Thyroid gland (tissue), 4 donors: ENCODE measurements around the gene PHF19. TPM values are rescaled to one million over a fixed set of nuclear protein-coding genes. Genes with fewer than 3 reads are reported as not detected.

Source experiments
- DNase-seq, 2 donors: peaks; one replicate each; pipeline ENCODE4 v3.0.0-alpha.2; 2019
- H3K27ac ChIP-seq, 3 donors: fragments of 200-600 bp; sonication (generic); 1 replicate in 2 of 3; 2 replicates in 1 of 3; pipeline ENCODE4 v1.5.1; 2016 to 2019; ENCODE audit warnings: mild to moderate bottlenecking in 1 of 3, moderate library complexity in 1 of 3
- H3K27me3 ChIP-seq: fragments of 200-600 bp; sonication (generic); one replicate; pipeline ENCODE4 v1.5.1; 2019
- H3K36me3 ChIP-seq, 2 donors: fragments of 200-600 bp; sonication (generic); one replicate each; pipeline ENCODE4 v1.5.1; 2016 to 2019
- H3K4me1 ChIP-seq, 2 donors: fragments of 200-600 bp; sonication (generic); one replicate each; pipeline ENCODE4 v1.5.1; 2017 to 2019
- H3K4me3 ChIP-seq, 3 donors: fragments of 200-600 bp; sonication (generic); replicated peaks in 1 of 3; 1 replicate in 2 of 3; 2 replicates in 1 of 3; pipeline ENCODE4 v1.5.1; 2016; ENCODE audit warnings: mild to moderate bottlenecking in 1 of 3
- H3K9me3 ChIP-seq: fragments of 200-600 bp; sonication (generic); one replicate; pipeline ENCODE4 v1.5.1; 2017
- POLR2A ChIP-seq, 2 donors: fragments of 450-650 bp; IDR thresholded peaks; one replicate each; pipeline ENCODE4 v1.6.1; 2017; ENCODE audit warnings: antibody characterized with exemption in 2 of 2, mild to moderate bottlenecking in 2 of 2, moderate library complexity in 1 of 2
- WGBS, 2 donors: methylation state at CpG; one replicate each; pipeline ENCODE4 v1.1.5; 2017; 5-methylcytosine and 5-hydroxymethylcytosine counted together
- intact Hi-C: fragments of 100-400 bp; cut with DNase I; formaldehyde crosslinking; loops from one replicate; pipeline ENCODE4 v1.15.1; 2023
- total RNA-seq, 4 donors: library from RNA; depleted of rRNA; stranded (reverse); fragments of >200 nt; gene quantifications; one replicate each; pipeline ENCODE4 v1.2.3, GENCODE V29; 2016
- TF ChIP-seq, protein P1 (sequence below), 6 experiments: fragments of 200-600 bp in 3 of 6; fragments of 450-650 bp in 3 of 6; sonication (generic) in 3 of 6; IDR thresholded peaks; one replicate each; pipeline ENCODE4 v1.5.1; 2016 to 2019; ENCODE audit warnings: antibody characterized with exemption in 6 of 6, mild to moderate bottlenecking in 2 of 6, inconsistent platforms in 1 of 6, moderate library complexity in 1 of 6

The PHF19 gene
- total RNA-seq, 4 donors from 2014 or later = 10.8 to 24.1 (median 13.1) TPM

DNA sequence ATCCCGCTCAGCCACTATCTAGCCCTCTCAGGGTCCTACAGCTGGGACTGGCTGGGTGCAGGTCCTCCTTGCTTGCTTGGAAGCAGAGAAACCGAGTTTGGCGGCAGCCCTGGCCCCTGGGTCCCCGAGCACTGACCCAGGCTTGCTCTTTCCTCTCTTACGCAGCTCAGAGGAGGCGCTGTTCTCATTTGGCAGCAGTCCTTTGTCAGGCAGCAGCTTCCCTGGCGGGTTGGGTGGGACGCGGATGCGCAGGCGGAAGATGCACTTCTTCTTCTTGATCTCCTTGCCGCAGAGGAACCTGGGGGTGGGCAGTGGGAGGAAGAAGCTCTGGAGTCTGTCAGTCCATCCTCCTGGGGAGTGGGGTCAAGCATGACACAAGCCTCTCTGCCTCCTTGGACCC is 14.5 kb downstream of the PHF19 start:
- Histone ChIP-seq H3K36me3 (no peaks in the 10 kb centered on the region), H3K4me3 (no peak overlapping the region), H3K9me3 (no peaks in the 10 kb centered on the region), H3K27me3 (no peaks in the 10 kb centered on the region), H3K4me1 (no peaks in the 10 kb centered on the region), H3K27ac (no peak overlapping the region)
- TF ChIP-seq, protein P1, sequence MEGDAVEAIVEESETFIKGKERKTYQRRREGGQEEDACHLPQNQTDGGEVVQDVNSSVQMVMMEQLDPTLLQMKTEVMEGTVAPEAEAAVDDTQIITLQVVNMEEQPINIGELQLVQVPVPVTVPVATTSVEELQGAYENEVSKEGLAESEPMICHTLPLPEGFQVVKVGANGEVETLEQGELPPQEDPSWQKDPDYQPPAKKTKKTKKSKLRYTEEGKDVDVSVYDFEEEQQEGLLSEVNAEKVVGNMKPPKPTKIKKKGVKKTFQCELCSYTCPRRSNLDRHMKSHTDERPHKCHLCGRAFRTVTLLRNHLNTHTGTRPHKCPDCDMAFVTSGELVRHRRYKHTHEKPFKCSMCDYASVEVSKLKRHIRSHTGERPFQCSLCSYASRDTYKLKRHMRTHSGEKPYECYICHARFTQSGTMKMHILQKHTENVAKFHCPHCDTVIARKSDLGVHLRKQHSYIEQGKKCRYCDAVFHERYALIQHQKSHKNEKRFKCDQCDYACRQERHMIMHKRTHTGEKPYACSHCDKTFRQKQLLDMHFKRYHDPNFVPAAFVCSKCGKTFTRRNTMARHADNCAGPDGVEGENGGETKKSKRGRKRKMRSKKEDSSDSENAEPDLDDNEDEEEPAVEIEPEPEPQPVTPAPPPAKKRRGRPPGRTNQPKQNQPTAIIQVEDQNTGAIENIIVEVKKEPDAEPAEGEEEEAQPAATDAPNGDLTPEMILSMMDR (IDR thresholded peaks at IDR 0.05) = no peak
- no peak for TF ChIP-seq POLR2A (IDR thresholded peaks at IDR 0.05)
- intact Hi-C loops = no loop called here
- DNase-seq = no peak
- WGBS, 2 donors = 89 to 94% methylated on average over 10 to 11 of the region's 12 CpGs

GRCh38 chr9:120861935-120862334 is 15.1 kb downstream of the PHF19 start:
- whole genome bisulfite sequencing, 2 donors = 95% methylated on average over 6 of the region's 6 CpGs
- intact Hi-C loops = no loop called here
- Histone ChIP-seq H3K9me3 (no peaks in the 10 kb centered on the region), H3K4me1 (no peaks in the 10 kb centered on the region), H3K4me3 (no peak overlapping the region), H3K27me3 (no peaks in the 10 kb centered on the region), H3K36me3 (no peaks in the 10 kb centered on the region), H3K27ac (no peak overlapping the region)
- TF ChIP-seq POLR2A (IDR thresholded peaks at IDR 0.05) = no peak
- TF ChIP-seq, protein P1 (IDR thresholded peaks at IDR 0.05) = no peak
- no peak for DNase-seq

- Histone ChIP-seq H3K36me3 (no peaks in the 10 kb centered on the region), H3K4me1 (no peaks in the 10 kb centered on the region), H3K9me3 (no peaks in the 10 kb centered on the region), H3K4me3 (no peak overlapping the region), H3K27ac (no peak overlapping the region), H3K27me3 (no peaks in the 10 kb centered on the region)
- TF ChIP-seq, protein P1 (IDR thresholded peaks at IDR 0.05) = no peak
- no peak for TF ChIP-seq POLR2A (IDR thresholded peaks at IDR 0.05)
- intact Hi-C loops = no loop called here
- no peak for DNase-seq
- 91 to 93% methylated on average over 11 of the region's 11 CpGs for WGBS, 2 donors
Observed at GRCh38 chr9:120860083-120860482, 16.9 kb downstream of the PHF19 start.

- WGBS, 2 donors = 85 to 88% methylated on average over 6 of the region's 6 CpGs
- H3K36me3 ChIP-seq = no peaks in the 10 kb centered on the region
- DNase-seq = no peak
- no peaks in the 10 kb centered on the region for H3K9me3 ChIP-seq
- intact Hi-C loops = no loop called here
- H3K4me1 ChIP-seq = no peaks in the 10 kb centered on the region
- no peak overlapping the region for H3K4me3 ChIP-seq
- TF ChIP-seq, protein P1 (IDR thresholded peaks at IDR 0.05) = no peak
- no peak for TF ChIP-seq POLR2A (IDR thresholded peaks at IDR 0.05)
- H3K27me3 ChIP-seq = no peaks in the 10 kb centered on the region
- H3K27ac ChIP-seq = no peak overlapping the region
Observed at GRCh38 chr9:120859361-120859760, 17.6 kb downstream of the PHF19 start.

- WGBS, 2 donors = 96 to 98% methylated on average over 10 to 11 of the region's 11 CpGs
- Histone ChIP-seq H3K9me3 (no peaks in the 10 kb centered on the region), H3K36me3 (no peaks in the 10 kb centered on the region), H3K4me3 (no peak overlapping the region), H3K27ac (no peak overlapping the region), H3K4me1 (no peaks in the 10 kb centered on the region), H3K27me3 (no peaks in the 10 kb centered on the region)
- no peak for TF ChIP-seq POLR2A (IDR thresholded peaks at IDR 0.05)
- TF ChIP-seq, protein P1 (IDR thresholded peaks at IDR 0.05) = no peak
- no peak for DNase-seq
- intact Hi-C loops = no loop called here
Observed at GRCh38 chr9:120857902-120858301, 19.1 kb downstream of the PHF19 start.
